Measurements from ENCODE around the gene EPHA2. TPM values are rescaled to one million over a fixed set of nuclear protein-coding genes. Genes with fewer than 3 reads are reported as not detected.

The EPHA2 gene
- total and polyA plus RNA-seq, 7 experiments from 2014 or later = 0.30 to 0.61 (median 0.59) TPM; not detected in 4

GRCh38 chr1:16128338-16128741, 27.5 kb downstream of the EPHA2 start:
- Mint-ChIP-seq H3K4me3 (no peak overlapping the region), H3K9me3 (no peaks in the 10 kb centered on the region), H3K27me3 (no peaks in the 10 kb centered on the region), H3K27ac (no peak overlapping the region), H3K4me1 (peaks cover 0 to 5% (median 0%) of the 10 kb centered on the region in 7 donors), H3K36me3 (peaks cover 0 to 6% (median 0%) of the 10 kb centered on the region in 5 donors)
- CTCF ChIA-PET = no interaction called here
- POLR2A ChIA-PET = no interaction called here
- DNase-seq = no peak
- Histone ChIP-seq H3K27ac (ENCODE audit: low read depth, low read length) (no peak overlapping the region), H3K27me3 (ENCODE audit: control insufficient read depth in 2 of 2, insufficient read depth in 2 of 2, low read length in 2 of 2) (no peaks in the 10 kb centered on the region), H3K4me1 (ENCODE audit: control insufficient read depth in 2 of 2, insufficient read depth in 2 of 2, low read length in 2 of 2) (peaks cover 0 to 7% of the 10 kb centered on the region in 2 donors), H3K36me3 (ENCODE audit: control insufficient read depth in 2 of 3, insufficient read depth in 3 of 3, low read length in 3 of 3) (no peaks in the 10 kb centered on the region), H3K9me3 (ENCODE audit: control insufficient read depth in 2 of 3, low read length in 3 of 3) (no peaks in the 10 kb centered on the region), H3K4me3 (ENCODE audit: low read length) (no peak overlapping the region)
- no peak for ATAC-seq
- intact Hi-C loops (cut with micrococcal nuclease) = no loop called here

GRCh38 chr1:16127676-16128337, 28.1 kb downstream of the EPHA2 start:
- Mint-ChIP-seq H3K27me3 (no peaks in the 10 kb centered on the region), H3K9me3 (no peaks in the 10 kb centered on the region), H3K4me3 (no peak overlapping the region), H3K36me3 (peaks cover 0 to 6% (median 0%) of the 10 kb centered on the region in 5 donors), H3K27ac (no peak overlapping the region), H3K4me1 (peaks cover 4 to 10% (median 4%) of the 10 kb centered on the region in 7 donors)
- intact Hi-C loops (cut with micrococcal nuclease) = no loop called here
- CTCF ChIA-PET = no interaction called here
- POLR2A ChIA-PET = no interaction called here
- Histone ChIP-seq H3K36me3 (ENCODE audit: control insufficient read depth in 2 of 3, insufficient read depth in 3 of 3, low read length in 3 of 3) (no peaks in the 10 kb centered on the region), H3K27ac (ENCODE audit: low read depth, low read length) (no peak overlapping the region), H3K27me3 (ENCODE audit: control insufficient read depth in 2 of 2, insufficient read depth in 2 of 2, low read length in 2 of 2) (no peaks in the 10 kb centered on the region), H3K9me3 (ENCODE audit: control insufficient read depth in 2 of 3, low read length in 3 of 3) (no peaks in the 10 kb centered on the region), H3K4me1 (ENCODE audit: control insufficient read depth in 2 of 2, insufficient read depth in 2 of 2, low read length in 2 of 2) (peaks cover 0 to 12% of the 10 kb centered on the region in 2 donors), H3K4me3 (ENCODE audit: low read length) (no peak overlapping the region)
- ATAC-seq (no peak), DNase-seq (no peak)

- Mint-ChIP-seq H3K9me3 (no peaks in the 10 kb centered on the region), H3K27ac (no peak overlapping the region), H3K4me3 (no peak overlapping the region), H3K27me3 (no peaks in the 10 kb centered on the region), H3K36me3 (peaks cover 0 to 6% (median 0%) of the 10 kb centered on the region in 5 donors), H3K4me1 (peaks cover 5 to 13% (median 7%) of the 10 kb centered on the region in 7 donors)
- CTCF ChIA-PET = no interaction called here
- intact Hi-C loops (cut with micrococcal nuclease) = no loop called here
- POLR2A ChIA-PET = no interaction called here
- DNase-seq (no peak), ATAC-seq (no peak)
- Histone ChIP-seq H3K36me3 (ENCODE audit: control insufficient read depth in 2 of 3, insufficient read depth in 3 of 3, low read length in 3 of 3) (no peaks in the 10 kb centered on the region), H3K4me1 (ENCODE audit: control insufficient read depth in 2 of 2, insufficient read depth in 2 of 2, low read length in 2 of 2) (peaks cover 0 to 21% of the 10 kb centered on the region in 2 donors), H3K27ac (ENCODE audit: low read depth, low read length) (no peak overlapping the region), H3K9me3 (ENCODE audit: control insufficient read depth in 2 of 3, low read length in 3 of 3) (no peaks in the 10 kb centered on the region), H3K4me3 (ENCODE audit: low read length) (no peak overlapping the region), H3K27me3 (ENCODE audit: control insufficient read depth in 2 of 2, insufficient read depth in 2 of 2, low read length in 2 of 2) (no peaks in the 10 kb centered on the region)
These were observed 28.9 kb downstream of the EPHA2 start for GRCh38 chr1:16126743-16127515.

- H3K36me3 Mint-ChIP-seq = peaks cover 0 to 6% (median 0%) of the 10 kb centered on the region in 5 donors
- no peaks in the 10 kb centered on the region for H3K27me3 Mint-ChIP-seq
- Histone ChIP-seq H3K4me1 (ENCODE audit: control insufficient read depth in 2 of 2, insufficient read depth in 2 of 2, low read length in 2 of 2) (peaks cover 0 to 21% of the 10 kb centered on the region in 2 donors), H3K27ac (ENCODE audit: low read depth, low read length) (no peak overlapping the region), H3K27me3 (ENCODE audit: control insufficient read depth in 2 of 2, insufficient read depth in 2 of 2, low read length in 2 of 2) (no peaks in the 10 kb centered on the region), H3K9me3 (ENCODE audit: control insufficient read depth in 2 of 3, low read length in 3 of 3) (no peaks in the 10 kb centered on the region), H3K36me3 (ENCODE audit: control insufficient read depth in 2 of 3, insufficient read depth in 3 of 3, low read length in 3 of 3) (no peaks in the 10 kb centered on the region), H3K4me3 (ENCODE audit: low read length) (no peak overlapping the region)
- H3K4me1 Mint-ChIP-seq = peaks cover 5 to 13% (median 10%) of the 10 kb centered on the region in 7 donors
- ChIA-PET POLR2A (no interaction called here), CTCF (no interaction called here)
- H3K9me3 Mint-ChIP-seq = no peaks in the 10 kb centered on the region
- DNase-seq = no peak
- intact Hi-C loops (cut with micrococcal nuclease) = no loop called here
- no peak overlapping the region for H3K27ac Mint-ChIP-seq
- no peak overlapping the region for H3K4me3 Mint-ChIP-seq
- no peak for ATAC-seq
These were observed 29.7 kb downstream of the EPHA2 start for GRCh38 chr1:16126160-16126559.

GRCh38 chr1:16125483-16125882, 30.4 kb downstream of the EPHA2 start:
- H3K27me3 Mint-ChIP-seq = no peaks in the 10 kb centered on the region
- Histone ChIP-seq H3K27me3 (ENCODE audit: control insufficient read depth in 2 of 2, insufficient read depth in 2 of 2, low read length in 2 of 2) (no peaks in the 10 kb centered on the region), H3K4me3 (ENCODE audit: low read length) (no peak overlapping the region), H3K9me3 (ENCODE audit: control insufficient read depth in 2 of 3, low read length in 3 of 3) (no peaks in the 10 kb centered on the region), H3K36me3 (ENCODE audit: control insufficient read depth in 2 of 3, insufficient read depth in 3 of 3, low read length in 3 of 3) (no peaks in the 10 kb centered on the region), H3K27ac (ENCODE audit: low read depth, low read length) (no peak overlapping the region), H3K4me1 (ENCODE audit: control insufficient read depth in 2 of 2, insufficient read depth in 2 of 2, low read length in 2 of 2) (peaks cover 0 to 21% of the 10 kb centered on the region in 2 donors)
- ChIA-PET POLR2A (interaction anchor here (0.7 kb wide), 1 partner anchor 24 kb away, joined by 3 read pairs; no protein-coding TSS in a partner anchor), CTCF (no interaction called here)
- no peak for ATAC-seq
- no peaks in the 10 kb centered on the region for H3K9me3 Mint-ChIP-seq
- H3K27ac Mint-ChIP-seq = no peak overlapping the region
- peaks cover 5 to 13% (median 10%) of the 10 kb centered on the region in 7 donors for H3K4me1 Mint-ChIP-seq
- intact Hi-C loops (cut with micrococcal nuclease) = no loop called here
- no peak overlapping the region for H3K4me3 Mint-ChIP-seq
- H3K36me3 Mint-ChIP-seq = peaks cover 0 to 6% (median 0%) of the 10 kb centered on the region in 5 donors
- no peak for DNase-seq

GRCh38 chr1:16125088-16125470, 30.8 kb downstream of the EPHA2 start:
- H3K4me3 ChIP-seq (ENCODE audit: low read length) = no peak overlapping the region
- CTCF ChIA-PET = no interaction called here
- H3K4me1 ChIP-seq (ENCODE audit: control insufficient read depth in 2 of 2, insufficient read depth in 2 of 2, low read length in 2 of 2) = peaks cover 0 to 21% of the 10 kb centered on the region in 2 donors
- DNase-seq (no peak), ATAC-seq (no peak)
- POLR2A ChIA-PET = interaction anchor here (0.7 kb wide), 1 partner anchor 24 kb away, joined by 3 read pairs; no protein-coding TSS in a partner anchor
- Mint-ChIP-seq H3K27me3 (no peaks in the 10 kb centered on the region), H3K4me1 (peaks cover 5 to 13% (median 10%) of the 10 kb centered on the region in 7 donors), H3K9me3 (no peaks in the 10 kb centered on the region), H3K4me3 (no peak overlapping the region), H3K27ac (no peak overlapping the region), H3K36me3 (peaks cover 0 to 4% (median 0%) of the 10 kb centered on the region in 5 donors)
- H3K27ac ChIP-seq (ENCODE audit: low read depth, low read length) = no peak overlapping the region
- no peaks in the 10 kb centered on the region for H3K9me3 ChIP-seq (ENCODE audit: control insufficient read depth in 2 of 3, low read length in 3 of 3)
- no peaks in the 10 kb centered on the region for H3K36me3 ChIP-seq (ENCODE audit: control insufficient read depth in 2 of 3, insufficient read depth in 3 of 3, low read length in 3 of 3)
- intact Hi-C loops (cut with micrococcal nuclease) = no loop called here
- no peaks in the 10 kb centered on the region for H3K27me3 ChIP-seq (ENCODE audit: control insufficient read depth in 2 of 2, insufficient read depth in 2 of 2, low read length in 2 of 2)
